NCI-H524 (cell line): ENCODE data around the gene GRXCR1.

Experiments
- DNase-seq, 2 experiments: peaks; one replicate each; lab custom pipeline; 2025; lab: John Stamatoyannopoulos, UW

GRXCR1 gene

GRCh38 chr4:42927946-42928345, 35.4 kb downstream of the GRXCR1 start:
- no peak for DNase-seq

GRCh38 chr4:42928582-42928981, 36.1 kb downstream of the GRXCR1 start:
- DNase-seq, result no peak

- DNase-seq, result no peak
Measured at GRCh38 chr4:42942216-42942615, 49.7 kb downstream of the GRXCR1 start.

GRCh38 chr4:42945874-42946273, 53.4 kb downstream of the GRXCR1 start:
- no peak for DNase-seq

GRCh38 chr4:42953321-42953720, 60.8 kb downstream of the GRXCR1 start:
- DNase-seq, result peak in 1 of 2 experiments; percentile 32

- no peak for DNase-seq
Measured at GRCh38 chr4:42954963-42955669, 62.6 kb downstream of the GRXCR1 start.

GRCh38 chr4:42955746-42956505, 63.4 kb downstream of the GRXCR1 start:
- peak in 1 of 2 experiments; percentile 8 for DNase-seq

GRCh38 chr4:42965326-42965725, 72.8 kb downstream of the GRXCR1 start:
- peak in 1 of 2 experiments; percentile 56 for DNase-seq

- peak in 1 of 2 experiments; percentile 17 for DNase-seq
Measured at GRCh38 chr4:42985976-42986375, 93.5 kb downstream of the GRXCR1 start.

GRCh38 chr4:42995343-42995944, 102.9 kb downstream of the GRXCR1 start:
- DNase-seq, result peak; percentile 19 to 76

GRCh38 chr4:43008793-43009192, 116.3 kb downstream of the GRXCR1 start:
- DNase-seq, result no peak

- peak; percentile 81 to 84 for DNase-seq
Measured at GRCh38 chr4:43014256-43014655, 121.7 kb downstream of the GRXCR1 start.

GRCh38 chr4:43041632-43042031, 149.1 kb downstream of the GRXCR1 start:
- DNase-seq, result no peak

GRCh38 chr4:43047058-43047457, 154.5 kb downstream of the GRXCR1 start:
- DNase-seq, result peak in 1 of 2 experiments; percentile 17

- no peak for DNase-seq
Measured at GRCh38 chr4:43048570-43048969, 156.1 kb downstream of the GRXCR1 start.

- no peak for DNase-seq
Measured at GRCh38 chr4:43049326-43049725, 156.8 kb downstream of the GRXCR1 start.

GRCh38 chr4:43066415-43066814, 173.9 kb downstream of the GRXCR1 start:
- DNase-seq, result no peak

- peak in 1 of 2 experiments; percentile 13 for DNase-seq
Measured at GRCh38 chr4:43071069-43071468, 178.6 kb downstream of the GRXCR1 start.
